NCI-H2227 (cell line): ENCODE results near the gene ZDHHC24.

Experiments
- DNase-seq: peaks from one replicate; lab custom pipeline; 2025; ENCODE audit not compliant: unreplicated experiment; lab: John Stamatoyannopoulos, UW

Gene ZDHHC24

GRCh38 chr11:66566221-66566620 is 20.4 kb upstream of the ZDHHC24 start:
- no peak for DNase-seq

- no peak for DNase-seq
Observed at GRCh38 chr11:66564984-66565383, 19.1 kb upstream of the ZDHHC24 start.

DNA sequence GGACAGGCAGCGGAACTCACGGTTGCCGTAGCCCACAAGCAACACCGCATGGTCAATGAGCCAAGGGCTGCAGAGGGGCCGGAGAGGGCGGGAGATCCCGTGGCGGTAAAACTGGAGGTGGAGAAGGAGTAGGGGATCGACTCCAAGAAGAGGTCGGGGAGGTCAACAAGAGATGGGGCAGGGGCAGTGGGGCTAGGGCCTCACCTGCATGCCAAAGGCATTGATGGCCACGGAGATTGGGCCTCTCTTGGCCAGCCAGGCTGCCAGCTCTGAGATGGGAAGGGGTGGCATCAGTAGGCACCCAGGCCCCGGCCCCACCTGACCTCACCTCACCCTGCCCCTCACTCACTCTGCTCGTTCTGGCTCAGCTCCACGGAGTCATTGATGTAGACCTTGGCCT is 18.7 kb upstream of the ZDHHC24 start:
- no peak for DNase-seq

- DNase-seq, result no peak
Observed at GRCh38 chr11:66563832-66564231, 18.0 kb upstream of the ZDHHC24 start.

DNA sequence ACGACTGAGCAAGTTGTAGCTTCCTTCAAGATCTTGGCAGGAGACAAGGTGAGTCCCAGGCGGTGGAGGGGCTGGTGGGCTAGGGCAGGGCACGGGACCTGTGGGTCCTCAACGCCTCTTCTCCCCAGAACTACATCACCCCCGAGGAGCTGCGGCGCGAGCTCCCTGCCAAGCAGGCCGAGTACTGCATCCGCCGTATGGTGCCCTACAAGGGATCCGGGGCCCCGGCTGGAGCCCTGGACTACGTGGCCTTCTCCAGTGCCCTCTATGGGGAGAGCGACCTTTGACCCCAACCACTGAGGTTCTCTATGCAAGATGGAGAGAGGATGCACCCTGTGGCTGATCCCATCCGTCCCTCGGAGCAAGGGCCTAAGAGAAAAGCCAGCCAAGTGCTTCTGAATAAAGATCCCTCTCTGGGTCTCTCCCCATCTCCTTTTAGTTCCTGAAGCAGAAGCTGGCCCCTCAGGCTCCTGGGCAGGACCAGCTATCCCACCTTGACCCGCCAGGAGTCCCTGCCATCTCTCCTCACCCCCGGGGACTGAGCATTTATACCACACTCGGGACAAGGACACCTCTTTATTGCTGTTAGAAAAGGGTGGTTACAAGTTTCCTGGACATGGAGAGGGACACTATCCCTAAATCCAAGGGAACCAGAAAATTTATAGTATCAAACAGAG is 17.2 kb upstream of the ZDHHC24 start:
- DNase-seq, result no peak

- DNase-seq, result no peak
Observed at GRCh38 chr11:66562275-66562674, 16.4 kb upstream of the ZDHHC24 start.

- DNase-seq, result no peak
Observed at GRCh38 chr11:66561975-66562248, 16.1 kb upstream of the ZDHHC24 start.

DNA sequence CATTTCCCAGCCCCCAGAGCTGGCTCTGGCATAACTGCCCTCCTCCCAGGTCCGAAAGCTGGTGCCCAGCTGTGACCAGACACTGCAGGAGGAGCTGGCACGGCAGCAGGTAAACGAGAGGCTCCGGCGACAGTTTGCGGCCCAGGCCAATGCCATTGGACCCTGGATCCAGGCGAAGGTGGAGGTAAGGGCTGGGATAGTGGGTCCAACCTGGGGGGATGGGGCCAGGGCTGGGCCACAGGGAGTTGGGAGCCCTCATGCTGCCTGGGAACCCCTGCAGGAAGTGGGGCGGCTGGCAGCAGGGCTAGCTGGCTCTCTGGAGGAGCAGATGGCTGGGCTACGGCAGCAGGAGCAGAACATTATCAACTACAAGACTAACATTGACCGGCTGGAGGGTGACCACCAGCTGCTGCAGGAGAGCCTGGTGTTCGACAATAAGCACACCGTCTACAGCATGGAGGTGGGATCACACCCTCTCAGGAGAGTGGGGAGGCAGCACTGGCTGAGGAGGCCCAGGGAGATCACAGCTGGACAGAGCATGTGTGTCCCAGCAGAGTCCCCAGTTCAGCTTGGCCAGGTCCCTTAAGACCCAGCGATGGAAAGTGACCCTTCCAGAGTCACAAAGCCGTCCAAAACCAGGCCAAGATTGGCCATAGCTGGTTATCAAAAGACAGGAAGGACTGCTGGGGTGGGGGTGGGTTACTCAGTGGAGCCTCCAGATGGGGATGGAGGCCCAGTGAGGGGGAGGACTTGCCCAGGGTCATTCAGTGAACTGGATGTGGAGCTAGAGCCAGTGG is 15.5 kb upstream of the ZDHHC24 start:
- DNase-seq, result no peak

DNA sequence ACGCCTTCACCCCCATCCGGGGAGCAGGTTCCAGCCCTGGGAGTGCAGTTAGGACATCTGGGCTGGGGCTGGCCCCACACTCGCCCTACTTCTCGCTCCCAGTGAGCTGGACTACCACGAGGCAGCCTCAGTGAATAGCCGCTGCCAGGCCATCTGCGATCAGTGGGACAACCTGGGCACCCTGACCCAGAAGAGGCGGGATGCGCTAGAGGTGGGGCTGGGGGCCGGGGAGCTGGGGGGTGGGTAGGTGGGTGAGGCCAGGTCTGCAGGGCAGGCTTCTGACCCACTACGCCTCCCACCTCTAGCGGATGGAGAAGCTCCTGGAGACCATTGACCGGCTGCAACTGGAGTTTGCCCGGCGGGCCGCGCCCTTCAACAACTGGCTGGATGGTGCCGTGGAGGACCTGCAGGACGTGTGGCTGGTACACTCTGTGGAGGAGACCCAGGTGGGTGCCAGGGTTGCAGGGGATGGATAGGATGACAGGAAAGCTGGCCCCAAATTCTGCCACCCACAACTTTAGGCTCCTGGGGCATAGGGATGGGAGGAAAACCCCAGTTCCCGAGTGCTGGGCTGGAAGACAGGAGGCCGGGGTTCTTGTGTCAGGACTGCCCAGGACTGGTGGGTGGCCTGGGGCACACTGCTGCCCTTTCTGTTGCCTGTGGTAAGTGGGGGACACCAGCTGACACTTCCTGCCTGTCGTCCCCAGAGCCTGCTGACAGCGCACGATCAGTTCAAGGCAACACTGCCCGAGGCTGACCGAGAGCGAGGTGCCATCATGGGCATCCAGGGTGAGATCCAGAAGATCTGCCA is 14.2 kb upstream of the ZDHHC24 start:
- no peak for DNase-seq

DNA sequence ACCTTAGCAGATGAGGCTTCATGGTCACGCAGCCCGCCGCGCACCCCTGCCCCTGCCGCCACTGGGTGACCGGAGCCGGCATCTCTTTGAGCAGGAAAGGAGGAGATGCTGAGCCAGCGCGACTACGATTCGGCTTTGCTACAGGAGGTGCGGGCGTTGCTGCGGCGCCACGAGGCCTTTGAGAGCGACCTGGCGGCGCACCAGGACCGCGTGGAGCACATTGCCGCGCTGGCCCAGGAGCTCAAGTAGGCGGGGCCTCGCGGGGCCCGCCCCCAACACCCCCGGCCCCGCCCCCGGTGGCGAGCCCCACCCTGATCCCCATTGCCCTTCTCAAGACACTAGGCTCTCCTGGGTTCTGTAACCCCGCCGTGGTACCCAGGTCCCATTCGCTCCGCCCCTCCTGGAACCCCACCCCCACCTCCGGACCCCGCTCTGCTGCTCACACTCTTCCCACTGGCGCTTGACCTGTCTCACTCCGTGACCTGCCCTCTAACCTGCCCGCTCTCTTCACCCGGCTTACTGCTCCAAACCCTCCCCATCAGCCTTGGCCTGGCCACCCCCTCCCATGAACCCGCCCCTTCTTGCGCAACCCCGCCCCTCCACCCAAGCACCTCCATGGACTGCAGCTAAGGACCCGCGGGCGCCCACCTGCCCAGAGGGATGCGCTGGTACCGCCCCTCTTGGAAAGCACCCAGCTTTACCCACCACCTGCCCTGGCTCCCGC is 13.5 kb upstream of the ZDHHC24 start:
- no peak for DNase-seq

GRCh38 chr11:66557733-66558326 is 12.0 kb upstream of the ZDHHC24 start:
- DNase-seq, result no peak

DNA sequence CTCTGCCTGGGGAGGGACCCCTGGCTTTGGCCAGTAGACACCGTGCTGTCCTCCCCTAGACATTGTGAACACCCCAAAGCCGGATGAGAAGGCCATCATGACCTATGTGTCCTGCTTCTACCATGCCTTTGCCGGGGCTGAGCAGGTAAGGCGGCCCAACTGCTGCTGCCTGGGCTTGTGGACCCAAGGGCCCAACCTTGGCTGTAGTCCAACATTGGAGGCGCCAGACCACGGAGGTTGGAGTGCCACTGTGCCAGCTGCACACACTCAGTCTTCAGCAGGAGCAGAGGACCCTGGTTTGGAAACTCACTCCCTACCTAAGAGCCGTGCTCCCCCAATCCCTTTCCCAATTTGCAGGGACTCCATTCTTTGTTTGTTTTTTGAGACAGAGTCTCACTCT is 10.2 kb upstream of the ZDHHC24 start:
- DNase-seq, result no peak

DNA sequence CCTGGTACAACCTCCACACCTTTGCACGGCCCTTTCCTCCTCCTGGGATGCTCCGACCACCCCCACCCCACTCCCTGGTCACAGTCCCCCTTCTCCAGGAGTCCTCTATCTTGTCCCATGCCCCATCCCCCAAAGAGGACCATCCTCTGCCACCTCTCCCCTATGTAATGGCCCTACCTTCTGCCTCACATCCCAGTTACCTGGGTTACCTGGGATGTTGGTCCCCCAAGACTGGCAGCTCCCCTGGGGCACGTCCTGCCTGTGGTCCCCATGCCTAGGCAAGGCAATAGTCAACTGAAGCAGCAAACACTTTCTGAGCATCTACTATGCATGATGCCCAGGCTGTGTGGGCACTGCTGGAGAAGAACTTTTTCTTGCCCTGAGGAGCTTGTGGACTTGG is 9.6 kb upstream of the ZDHHC24 start:
- no peak for DNase-seq

DNA sequence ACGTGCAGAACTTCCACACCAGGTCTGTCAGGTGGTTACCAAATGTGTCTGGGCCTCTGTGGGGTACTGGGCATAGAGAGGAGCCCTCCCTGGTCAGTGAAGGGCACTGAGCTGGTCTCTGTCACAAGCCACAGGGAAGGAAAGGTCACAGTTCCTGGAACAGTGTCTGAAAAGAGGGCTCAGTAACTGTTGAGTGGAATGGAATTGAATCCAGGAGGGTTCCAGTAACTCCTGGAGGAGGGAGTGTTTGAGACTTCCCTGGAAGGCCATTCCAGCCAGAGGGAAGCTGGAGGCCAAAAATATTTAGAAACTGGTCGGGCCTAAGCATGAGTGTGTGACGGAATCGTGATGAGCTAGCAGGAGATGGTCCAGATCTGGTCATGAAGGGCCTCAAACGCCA is 8.8 kb upstream of the ZDHHC24 start:
- no peak for DNase-seq

- no peak for DNase-seq
Observed at GRCh38 chr11:66550887-66551286, 5.0 kb upstream of the ZDHHC24 start.

DNA sequence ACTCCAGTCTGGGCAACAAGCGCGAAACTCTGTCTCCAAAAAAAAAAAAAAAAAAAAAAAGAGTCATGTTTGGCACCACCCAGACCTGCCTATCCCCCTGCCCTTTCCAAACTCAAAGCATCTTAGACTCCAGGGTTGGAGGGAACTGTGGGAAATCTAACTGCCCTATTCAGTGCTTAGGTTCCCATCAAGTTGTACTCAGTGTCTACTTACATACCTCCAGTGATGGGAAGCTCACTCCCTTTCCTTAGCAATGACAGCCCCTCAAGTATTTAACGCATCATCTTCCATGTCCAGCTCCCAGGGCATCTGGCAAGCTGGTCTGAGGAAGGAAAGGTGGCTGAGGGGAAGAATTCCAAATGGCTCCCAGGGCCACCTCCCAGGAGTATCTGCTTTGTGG is 3.8 kb upstream of the ZDHHC24 start:
- DNase-seq, result no peak

DNA sequence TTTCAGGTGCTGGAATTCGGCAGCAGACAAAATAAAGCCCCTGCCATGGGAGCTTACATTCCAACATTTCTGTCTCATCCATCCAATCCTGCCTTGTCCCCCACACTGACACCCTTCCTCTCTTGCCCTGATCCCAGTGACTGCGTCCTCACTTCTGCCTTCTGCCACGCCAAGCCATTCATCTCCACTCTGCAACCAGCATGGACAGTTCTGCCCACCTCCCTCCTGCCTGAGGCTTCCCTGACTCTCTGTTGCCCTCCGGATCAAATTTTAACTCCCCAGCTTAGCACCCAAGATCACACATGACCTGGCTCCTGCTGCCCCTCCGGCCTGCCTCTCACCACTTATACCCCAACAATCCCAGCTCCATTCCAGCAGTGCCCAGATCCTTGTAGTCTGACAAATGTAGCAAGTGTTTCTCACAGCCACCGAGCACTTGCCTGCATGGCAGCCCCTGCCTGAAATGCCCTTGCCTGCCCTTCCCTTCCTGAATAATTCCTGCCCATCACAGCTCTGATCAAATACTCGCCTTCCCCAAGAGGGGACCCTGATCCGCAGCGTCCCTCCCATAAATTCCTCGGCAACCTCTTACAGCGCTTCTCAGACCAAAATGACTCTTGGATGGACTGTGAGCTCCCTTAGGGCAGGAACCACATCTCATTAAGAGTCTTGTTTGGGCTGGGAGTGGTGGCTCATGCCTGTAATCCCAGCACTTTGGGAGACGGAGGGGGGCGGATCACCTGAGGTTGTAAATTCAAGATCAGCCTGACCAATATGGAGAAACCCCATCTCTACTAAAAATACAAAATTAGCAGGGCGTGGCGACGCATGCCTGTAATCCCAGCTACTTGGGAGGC is 3.2 kb upstream of the ZDHHC24 start:
- no peak for DNase-seq

DNA sequence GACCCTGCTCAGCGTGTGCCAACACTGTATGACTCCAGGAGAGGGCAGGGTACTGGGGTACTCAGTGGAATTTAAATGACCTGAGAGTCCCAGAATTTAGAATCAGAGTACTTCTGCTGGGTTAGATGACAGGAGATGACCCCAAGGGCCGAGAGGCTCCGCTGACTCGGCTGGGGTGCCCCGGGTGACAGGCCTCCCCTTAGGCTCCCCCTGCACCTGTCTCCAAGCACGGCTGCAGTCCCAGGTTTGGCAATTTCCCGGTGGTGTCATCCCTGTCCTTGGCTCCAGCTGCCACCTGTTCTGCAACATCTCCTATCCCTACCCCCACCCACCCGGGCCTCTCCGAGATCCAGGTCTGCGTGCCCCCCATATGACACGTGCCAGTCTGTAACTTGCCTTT is 2.2 kb upstream of the ZDHHC24 start:
- no peak for DNase-seq

DNA sequence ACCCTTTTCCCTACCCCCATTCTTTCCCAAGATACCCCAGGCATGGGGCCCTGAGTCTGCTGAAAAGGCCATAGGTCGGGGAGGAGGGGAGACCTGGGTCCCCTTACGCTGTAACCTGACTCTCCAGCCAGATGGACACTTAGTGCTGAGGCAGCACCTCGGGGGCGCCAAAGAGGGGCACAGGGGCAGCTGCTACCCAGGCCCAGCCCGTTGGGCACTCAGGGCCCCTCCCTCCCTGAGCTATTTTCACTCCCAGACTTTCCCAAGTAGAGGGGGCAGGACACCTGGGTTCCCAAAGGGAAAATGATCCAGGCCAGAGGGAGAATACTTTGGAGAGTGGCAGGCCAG is 1.8 kb upstream of the ZDHHC24 start:
- DNase-seq, result no peak

- no peak for DNase-seq
Observed at GRCh38 chr11:66546966-66547661, 1.3 kb upstream of the ZDHHC24 start.
